Astrocyte (in vitro differentiated cells and primary cell): Measurements from ENCODE around the gene C3.
"Not testable (repeated sequence)": the region's sequence is repeated elsewhere in the genome, so short reads cannot be mapped to it uniquely, and the experiment has no call there.

Experiments used
- EZH2 ChIP-seq: IDR thresholded peaks from 2 replicates; pipeline ENCODE4 v1.6.1; 2012; ENCODE audit warnings: mild to moderate bottlenecking, low read length, inconsistent platforms; ENCODE audit not compliant: insufficient read depth
- TF ChIP-seq, protein P1 (sequence below): IDR thresholded peaks from 2 replicates; pipeline ENCODE4 v1.5.1; 2011; ENCODE audit warnings: low read depth, mild to moderate bottlenecking, inconsistent platforms, low read length, moderate library complexity; ENCODE audit not compliant: insufficient read depth

DNA sequence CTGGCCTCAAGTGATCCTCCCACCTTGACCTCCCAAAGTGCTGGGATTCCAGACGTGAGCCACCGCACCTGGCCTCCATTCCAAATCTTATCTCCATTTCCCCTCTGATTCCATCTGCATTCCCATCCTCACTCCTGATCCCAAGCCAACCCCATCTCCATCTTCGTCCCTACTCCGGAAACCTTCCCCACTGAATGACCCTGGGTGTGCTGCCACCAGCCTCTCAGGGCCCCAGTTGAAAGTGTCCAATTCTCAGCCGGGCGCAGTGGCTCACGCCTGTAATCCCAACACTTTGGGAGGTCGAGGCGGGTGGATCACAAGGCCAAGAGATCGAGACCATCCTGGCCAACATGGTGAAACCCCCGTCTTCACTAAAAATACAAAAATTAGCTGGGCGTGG, 11.5 kb downstream of the C3 start:
- TF ChIP-seq, protein P1, sequence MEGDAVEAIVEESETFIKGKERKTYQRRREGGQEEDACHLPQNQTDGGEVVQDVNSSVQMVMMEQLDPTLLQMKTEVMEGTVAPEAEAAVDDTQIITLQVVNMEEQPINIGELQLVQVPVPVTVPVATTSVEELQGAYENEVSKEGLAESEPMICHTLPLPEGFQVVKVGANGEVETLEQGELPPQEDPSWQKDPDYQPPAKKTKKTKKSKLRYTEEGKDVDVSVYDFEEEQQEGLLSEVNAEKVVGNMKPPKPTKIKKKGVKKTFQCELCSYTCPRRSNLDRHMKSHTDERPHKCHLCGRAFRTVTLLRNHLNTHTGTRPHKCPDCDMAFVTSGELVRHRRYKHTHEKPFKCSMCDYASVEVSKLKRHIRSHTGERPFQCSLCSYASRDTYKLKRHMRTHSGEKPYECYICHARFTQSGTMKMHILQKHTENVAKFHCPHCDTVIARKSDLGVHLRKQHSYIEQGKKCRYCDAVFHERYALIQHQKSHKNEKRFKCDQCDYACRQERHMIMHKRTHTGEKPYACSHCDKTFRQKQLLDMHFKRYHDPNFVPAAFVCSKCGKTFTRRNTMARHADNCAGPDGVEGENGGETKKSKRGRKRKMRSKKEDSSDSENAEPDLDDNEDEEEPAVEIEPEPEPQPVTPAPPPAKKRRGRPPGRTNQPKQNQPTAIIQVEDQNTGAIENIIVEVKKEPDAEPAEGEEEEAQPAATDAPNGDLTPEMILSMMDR, result not testable (repeated sequence)
- TF ChIP-seq EZH2, result not testable (repeated sequence)
